HCT116 (cell line): ENCODE data around the gene LCE1A. TPM values are rescaled to one million over a fixed set of nuclear protein-coding genes. Genes with fewer than 3 reads are reported as not detected.

ENCODE experiments used
- ATAC-seq: fragments of 200-7000 bp; cut with Tn5 transposase; 2 replicates; pipeline ENCODE4 v1.9.1; 2020; ENCODE audit warnings: mild to moderate bottlenecking, moderate library complexity
- BruUV-seq: library from RNA; stranded (reverse); fragments of 400-500 nt; replicated peaks from 2 replicates; lab custom pipeline; 2021; lab: Mats Ljungman, UMichigan
- CTCF ChIA-PET: fragments of 300-600 bp; sonication (Branson Sonifier 250); formaldehyde crosslinking; loops from one replicate; lab custom pipeline; 2021; ENCODE audit warnings: antibody characterized with exemption; lab: Charles Lee
- POLR2A ChIA-PET: fragments of 300-600, 350-600 bp; sonication (Branson Sonifier 250); formaldehyde crosslinking; loops from one replicate; lab custom pipeline; 2021; ENCODE audit warnings: antibody characterized with exemption; lab: Charles Lee
- RAD21 ChIA-PET, 2 experiments: fragments of 300-600 bp; sonication (Branson Sonifier 250); formaldehyde crosslinking; loops; one replicate each; lab custom pipeline; 2023; ENCODE audit warnings: low total read pairs in 2 of 2; ENCODE audit not compliant: uncharacterized antibody in 2 of 2, unreplicated experiment in 2 of 2, low non-redundant PET in 1 of 2; lab: Charles Lee
- DNase-seq: peaks from one replicate; pipeline ENCODE4 v3.0.0-alpha.2; 2010; ENCODE audit warnings: low read depth, low spot score
- H2AFZ ChIP-seq: fragments of 200-600 bp; shearing (Covaris generic), sonication (generic); 2 replicates; pipeline ENCODE4 v1.6.1; 2017; ENCODE audit warnings: low read depth, mixed run types, mixed read lengths, antibody characterized with exemption, low read length; ENCODE audit not compliant: poor library complexity, severe bottlenecking
- H3K27ac ChIP-seq: 2 replicates; pipeline ENCODE4 v1.5.1; 2012; ENCODE audit warnings: low read depth, low read length
- H3K27me3 ChIP-seq: fragments of 200-600 bp; sonication (generic); 2 replicates; pipeline ENCODE4 v1.6.1; 2016; ENCODE audit warnings: mixed run types, low read length, mixed read lengths; ENCODE audit not compliant: insufficient read depth
- H3K36me3 ChIP-seq, 2 experiments: fragments of 200-500 bp in 1 of 2; fragments of 200-600 bp in 1 of 2; sonication (Bioruptor generic) in 1 of 2; sonication (generic) in 1 of 2; 2 replicates each; pipeline versions ENCODE4 v1.5.1 to v1.6.1; 2014 to 2016; ENCODE audit warnings: low read length in 2 of 2, inconsistent platforms in 1 of 2, mixed read lengths in 1 of 2, mixed run types in 1 of 2; ENCODE audit not compliant: insufficient read depth in 2 of 2, control insufficient read depth in 1 of 2
- H3K4me1 ChIP-seq, 2 experiments: fragments of 200-600 bp in 1 of 2; sonication (generic) in 1 of 2; 2 replicates each; pipeline versions ENCODE4 v1.5.1 to v1.6.1; 2012 to 2017; ENCODE audit warnings: low read length in 2 of 2, inconsistent platforms in 1 of 2, mild to moderate bottlenecking in 1 of 2, mixed read lengths in 1 of 2, mixed run types in 1 of 2, moderate library complexity in 1 of 2; ENCODE audit not compliant: insufficient read depth in 2 of 2, control insufficient read depth in 1 of 2
- H3K4me2 ChIP-seq: fragments of 200-600 bp; sonication (generic); 2 replicates; pipeline ENCODE4 v1.6.1; 2017; ENCODE audit warnings: mixed run types, low read length, mixed read lengths
- H3K4me3 ChIP-seq, 2 experiments: fragments of 200-600 bp in 1 of 2; sonication (generic) in 1 of 2; replicated peaks in 1 of 2; 2 replicates each; pipeline ENCODE4 v1.5.1; 2011 to 2016; ENCODE audit warnings: low read length in 2 of 2, control low read depth in 1 of 2, low read depth in 1 of 2, mild to moderate bottlenecking in 1 of 2, mixed read lengths in 1 of 2, mixed run types in 1 of 2
- H3K79me2 ChIP-seq: fragments of 200-600 bp; sonication (generic); 2 replicates; pipeline ENCODE4 v1.6.1; 2017; ENCODE audit warnings: mild to moderate bottlenecking, mixed run types, low read length, moderate library complexity, mixed read lengths; ENCODE audit not compliant: insufficient read depth
- H3K9ac ChIP-seq: fragments of 200-600 bp; sonication (generic); 2 replicates; pipeline ENCODE4 v1.6.1; 2016; ENCODE audit warnings: low read length, mixed read lengths
- H3K9me2 ChIP-seq: fragments of 200-600 bp; sonication (generic), shearing (Covaris generic); 2 replicates; pipeline ENCODE4 v1.6.1; 2017; ENCODE audit warnings: mixed run types, mild to moderate bottlenecking, moderate library complexity; ENCODE audit not compliant: insufficient read depth
- H3K9me3 ChIP-seq, 2 experiments: fragments of 200-500 bp in 1 of 2; fragments of 200-600 bp in 1 of 2; sonication (Bioruptor generic) in 1 of 2; sonication (generic) in 1 of 2; 2 replicates each; pipeline ENCODE4 v1.6.1; 2014 to 2017; ENCODE audit warnings: low read length in 2 of 2, mixed read lengths in 2 of 2, inconsistent platforms in 1 of 2, low read depth in 1 of 2, mild to moderate bottlenecking in 1 of 2, mixed run types in 1 of 2, moderate library complexity in 1 of 2; ENCODE audit not compliant: control insufficient read depth in 1 of 2, insufficient read depth in 1 of 2
- H4K20me1 ChIP-seq: fragments of 200-600 bp; sonication (generic), shearing (Covaris generic); 2 replicates; pipeline ENCODE4 v1.6.1; 2017; ENCODE audit warnings: mixed run types, mild to moderate bottlenecking, moderate library complexity; ENCODE audit not compliant: insufficient read depth
- EGR1 ChIP-seq: IDR thresholded peaks from 2 replicates; pipeline ENCODE4 v1.6.1; 2012; ENCODE audit warnings: low read depth
- RAD21 ChIP-seq: IDR thresholded peaks from 2 replicates; pipeline ENCODE4 v1.6.1; 2012; ENCODE audit warnings: low read depth, mild to moderate bottlenecking
- REST ChIP-seq: IDR thresholded peaks from 2 replicates; pipeline ENCODE4 v1.6.1; 2012; ENCODE audit warnings: low read depth
- SIN3A ChIP-seq: IDR thresholded peaks from 2 replicates; pipeline ENCODE4 v1.6.1; 2012; ENCODE audit warnings: low read depth
- SP1 ChIP-seq: IDR thresholded peaks from 2 replicates; pipeline ENCODE4 v1.6.1; 2012; ENCODE audit warnings: low read depth
- SRF ChIP-seq: IDR thresholded peaks from 2 replicates; pipeline ENCODE4 v1.6.1; 2012; ENCODE audit warnings: low read depth
- ZFX ChIP-seq: fragments of 450-650 bp; IDR thresholded peaks from 2 replicates; pipeline ENCODE4 v1.6.1; 2017
- ZNF274 ChIP-seq: fragments of 200-500 bp; sonication (Bioruptor generic); IDR thresholded peaks from 2 replicates; pipeline ENCODE4 v1.6.1; 2014; ENCODE audit warnings: mild to moderate bottlenecking, low read depth, low read length, inconsistent platforms
- intact Hi-C: fragments of 100-400 bp; cut with micrococcal nuclease; formaldehyde crosslinking; loops from 2 replicates; pipeline ENCODE4 v1.10.0; 2022
- total RNA-seq: library from RNA; stranded (reverse); gene quantifications from one replicate; pipeline ENCODE4 v1.2.1, GENCODE V29; 2021; ENCODE audit not compliant: unreplicated experiment

The LCE1A gene
- total RNA-seq, 1 experiment from 2014 or later: not detected

GRCh38 chr1:152786077-152786476 lies 41.2 kb upstream of the LCE1A start, which contains the start of gene LCE1E (continued):
- TF ChIP-seq ZNF274: no peak
- no peak for TF ChIP-seq SIN3A
- TF ChIP-seq SRF: no peak

GRCh38 chr1:152795686-152796085 lies 31.6 kb upstream of the LCE1A start:
- Histone ChIP-seq H3K9me3 (no peaks in the 10 kb centered on the region), H3K4me3 (no peak overlapping the region), H3K36me3 (no peaks in the 10 kb centered on the region), H3K9me2 (no peaks in the 10 kb centered on the region), H3K4me1 (no peaks in the 10 kb centered on the region), H3K79me2 (no peaks in the 10 kb centered on the region), H3K27ac (no peak overlapping the region), H3K4me2 (no peak overlapping the region), H2AFZ (no peak overlapping the region), H3K27me3 (peaks cover 13% of the 10 kb centered on the region), H3K9ac (no peak overlapping the region), H4K20me1 (no peaks in the 10 kb centered on the region)
- ChIA-PET CTCF (no interaction called here), RAD21 (no interaction called here), POLR2A (no interaction called here)
- TF ChIP-seq REST (no peak), RAD21 (no peak), SP1 (no peak), SIN3A (no peak), ZFX (no peak), EGR1 (no peak)
- ATAC-seq (no peak), DNase-seq (no peak)
- intact Hi-C loops: no loop called here
- BruUV-seq: no TSS peak
